Spleen (tissue), 11 donors: Measurements from ENCODE around the gene VPS26A. TPM values are rescaled to one million over a fixed set of nuclear protein-coding genes. Genes with fewer than 3 reads are reported as not detected.
A peak's percentile ranks its signal among the peaks of the same experiment; 100 is the strongest.
"Not testable (repeated sequence)": the region's sequence is repeated elsewhere in the genome, so short reads cannot be mapped to it uniquely, and the experiment has no call there.

ENCODE experiments used
- DNase-seq: peaks from one replicate; pipeline ENCODE4 v3.0.0-alpha.2; 2020
- H3K27ac ChIP-seq, 8 donors: fragments of 200-600 bp; sonication (generic) in 7 of 8; 1 replicate in 4 of 8; 2 replicates in 4 of 8; pipeline versions ENCODE4 v1.5.0 to v1.8.0; 2016 to 2021; ENCODE audit warnings: inconsistent platforms in 4 of 8, mild to moderate bottlenecking in 4 of 8, moderate library complexity in 1 of 8
- H3K27me3 ChIP-seq, 7 donors: fragments of 200-600 bp; sonication (generic) in 6 of 7; replicated peaks in 1 of 7; 1 replicate in 4 of 7; 2 replicates in 3 of 7; pipeline versions ENCODE4 v1.5.0 to v1.8.0; 2016 to 2021; ENCODE audit warnings: inconsistent platforms in 3 of 7, mild to moderate bottlenecking in 1 of 7
- H3K36me3 ChIP-seq, 6 donors: fragments of 200-600 bp; sonication (generic) in 5 of 6; 1 replicate in 4 of 6; 2 replicates in 2 of 6; pipeline versions ENCODE4 v1.5.0 to v1.8.0; 2016 to 2021; ENCODE audit warnings: inconsistent platforms in 2 of 6
- H3K4me1 ChIP-seq, 6 donors: fragments of 200-600 bp; sonication (generic) in 5 of 6; 1 replicate in 3 of 6; 2 replicates in 3 of 6; pipeline versions ENCODE4 v1.5.0 to v1.8.0; 2016 to 2021; ENCODE audit warnings: inconsistent platforms in 3 of 6
- H3K4me3 ChIP-seq, 8 donors: fragments of 200-600 bp; sonication (generic) in 7 of 8; 1 replicate in 4 of 8; 2 replicates in 4 of 8; pipeline versions ENCODE4 v1.5.0 to v1.8.0; 2016 to 2021; ENCODE audit warnings: inconsistent platforms in 4 of 8, mild to moderate bottlenecking in 4 of 8, moderate library complexity in 2 of 8
- H3K9me3 ChIP-seq, 8 donors: fragments of 200-600 bp; sonication (generic) in 7 of 8; 1 replicate in 4 of 8; 2 replicates in 4 of 8; pipeline versions ENCODE4 v1.5.0 to v1.8.0; 2016 to 2021; ENCODE audit warnings: inconsistent platforms in 4 of 8
- POLR2A ChIP-seq, 3 donors: fragments of 450-650 bp; IDR thresholded peaks; one replicate each; pipeline ENCODE4 v1.5.1; 2017; ENCODE audit warnings: antibody characterized with exemption in 3 of 3, mild to moderate bottlenecking in 1 of 3
- POLR2AphosphoS5 ChIP-seq, 3 donors: sonication (generic); formaldehyde crosslinking; IDR thresholded peaks; one replicate each; pipeline ENCODE4 v1.5.1; 2017; ENCODE audit warnings: antibody characterized with exemption in 3 of 3
- WGBS, 5 donors: extraction: QIAGEN DNeasy Blood & Tissue Kit in 3 of 5; methylation state at CpG; one replicate each; pipeline versions ENCODE4 v1.1.5 to v1.1.7; 2013 to 2018; 5-methylcytosine and 5-hydroxymethylcytosine counted together
- intact Hi-C: fragments of 100-400 bp; cut with DNase I; formaldehyde crosslinking; loops from one replicate; pipeline ENCODE4 v1.15.0; 2023; ENCODE audit warnings: low total_unique reads
- polyA plus RNA-seq, 3 donors: library from polyadenylated mRNA; stranded (reverse); fragments of 200-250 nt; gene quantifications; one replicate each; pipeline ENCODE4 v1.2.1, GENCODE V29; 2013
- total RNA-seq, 7 donors: library from RNA; depleted of rRNA in 3 of 7; stranded (reverse); fragments of >200 nt in 3 of 7; fragmentation: NEBNext Ultra II Directional in 4 of 7; extraction: Animal tissue kit (Norgen Biotek cat#: 25700) in 4 of 7; gene quantifications; one replicate each; pipeline versions ENCODE4 v1.1.0 to v1.2.1, GENCODE V29; 2016 to 2021
- TF ChIP-seq, protein P1 (sequence below), 11 experiments: fragments of 200-600 bp in 7 of 11; fragments of 450-650 bp in 4 of 11; sonication (generic) in 4 of 11; IDR thresholded peaks in 8 of 11; conservative IDR thresholded peaks in 3 of 11; 1 replicate in 7 of 11; 2 replicates in 4 of 11; pipeline versions ENCODE4 v1.4.0 to v1.8.0; 2016 to 2021; ENCODE audit warnings: antibody characterized with exemption in 11 of 11, inconsistent platforms in 4 of 11, mild to moderate bottlenecking in 1 of 11
- donor health status: healthy with polysubstance abuse.
- donor health status: DM: no; HTN: no; CAD: no; lungs with moderate emphysema.
- donor health status: DM: no; HTN: no; CAD: no.
- donor health status: Bipolar disorder and iron deficiency.
- donor health status: healthy.
- donor health status: DM: no; HTN: no; CAD: no.
- donor health status: DM: yes; HTN: yes; CAD: no.

Gene VPS26A
- total and polyA plus RNA-seq, 10 donors, result 17.8 to 53.0 (median 32.4) TPM

DNA sequence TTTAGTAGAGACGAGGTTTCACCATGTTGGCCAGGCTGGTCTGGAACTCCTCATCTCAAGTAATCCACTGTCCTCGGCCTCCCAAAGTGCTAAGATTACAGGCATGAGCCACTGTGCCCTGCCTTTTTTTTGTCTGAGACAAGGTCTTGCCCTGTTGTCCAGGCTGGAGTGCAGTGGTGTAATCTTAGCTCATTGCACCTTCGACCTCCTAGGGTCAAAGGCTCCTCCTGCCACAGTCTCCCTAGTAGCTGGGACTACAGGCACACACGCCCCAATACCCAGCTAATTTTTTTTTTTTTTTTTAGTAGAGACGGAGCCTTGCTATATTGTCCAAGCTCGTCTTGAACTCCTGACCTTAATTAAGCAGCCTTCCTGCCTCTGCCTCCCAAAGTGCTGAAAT, 29.2 kb downstream of the VPS26A start:
- H3K4me3 ChIP-seq, result no peak overlapping the region
- H3K36me3 ChIP-seq, result peaks cover 0 to 33% (median 13%) of the 10 kb centered on the region in 6 donors
- no peak for DNase-seq
- intact Hi-C loops, result no loop called here
- no peaks in the 10 kb centered on the region for H3K9me3 ChIP-seq
- H3K27me3 ChIP-seq, result no peaks in the 10 kb centered on the region
- H3K4me1 ChIP-seq, result peaks cover 0 to 2% (median 0%) of the 10 kb centered on the region in 6 donors
- TF ChIP-seq POLR2A (IDR thresholded peaks at IDR 0.05), result no peak
- TF ChIP-seq, protein P1, sequence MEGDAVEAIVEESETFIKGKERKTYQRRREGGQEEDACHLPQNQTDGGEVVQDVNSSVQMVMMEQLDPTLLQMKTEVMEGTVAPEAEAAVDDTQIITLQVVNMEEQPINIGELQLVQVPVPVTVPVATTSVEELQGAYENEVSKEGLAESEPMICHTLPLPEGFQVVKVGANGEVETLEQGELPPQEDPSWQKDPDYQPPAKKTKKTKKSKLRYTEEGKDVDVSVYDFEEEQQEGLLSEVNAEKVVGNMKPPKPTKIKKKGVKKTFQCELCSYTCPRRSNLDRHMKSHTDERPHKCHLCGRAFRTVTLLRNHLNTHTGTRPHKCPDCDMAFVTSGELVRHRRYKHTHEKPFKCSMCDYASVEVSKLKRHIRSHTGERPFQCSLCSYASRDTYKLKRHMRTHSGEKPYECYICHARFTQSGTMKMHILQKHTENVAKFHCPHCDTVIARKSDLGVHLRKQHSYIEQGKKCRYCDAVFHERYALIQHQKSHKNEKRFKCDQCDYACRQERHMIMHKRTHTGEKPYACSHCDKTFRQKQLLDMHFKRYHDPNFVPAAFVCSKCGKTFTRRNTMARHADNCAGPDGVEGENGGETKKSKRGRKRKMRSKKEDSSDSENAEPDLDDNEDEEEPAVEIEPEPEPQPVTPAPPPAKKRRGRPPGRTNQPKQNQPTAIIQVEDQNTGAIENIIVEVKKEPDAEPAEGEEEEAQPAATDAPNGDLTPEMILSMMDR (IDR thresholded peaks at IDR 0.05 in 8 of 11, conservative IDR thresholded peaks at IDR 0.05 in 3 of 11), result no peak
- TF ChIP-seq POLR2AphosphoS5 (IDR thresholded peaks at IDR 0.05), result no peak
- no peak overlapping the region for H3K27ac ChIP-seq
- 89 to 96% (median 93%) methylated on average over 6 of the region's 6 CpGs for WGBS, 5 donors

DNA sequence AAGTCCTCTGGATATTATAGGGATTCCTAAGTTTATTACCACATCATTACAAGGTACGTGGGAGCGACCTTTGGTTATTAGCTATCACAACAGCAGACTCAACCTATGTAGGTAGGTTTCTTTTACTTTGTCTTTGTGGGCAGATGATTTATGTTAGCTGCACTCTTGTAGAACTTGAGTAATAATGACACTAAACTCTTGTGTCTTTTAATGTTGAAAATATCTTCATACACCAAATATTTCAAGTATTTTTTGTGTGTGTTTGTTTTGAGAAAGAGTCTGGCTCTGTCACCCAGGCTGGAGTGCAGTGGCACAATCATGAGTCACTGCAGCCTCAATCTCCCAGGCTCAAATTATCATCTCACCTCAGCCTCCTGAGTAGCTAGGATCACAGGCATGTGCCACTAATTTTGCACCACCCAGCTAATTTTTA, 36.8 kb downstream of the VPS26A start:
- 95 to 98% (median 97%) methylated on average over 2 of the region's 2 CpGs for WGBS, 5 donors

DNA sequence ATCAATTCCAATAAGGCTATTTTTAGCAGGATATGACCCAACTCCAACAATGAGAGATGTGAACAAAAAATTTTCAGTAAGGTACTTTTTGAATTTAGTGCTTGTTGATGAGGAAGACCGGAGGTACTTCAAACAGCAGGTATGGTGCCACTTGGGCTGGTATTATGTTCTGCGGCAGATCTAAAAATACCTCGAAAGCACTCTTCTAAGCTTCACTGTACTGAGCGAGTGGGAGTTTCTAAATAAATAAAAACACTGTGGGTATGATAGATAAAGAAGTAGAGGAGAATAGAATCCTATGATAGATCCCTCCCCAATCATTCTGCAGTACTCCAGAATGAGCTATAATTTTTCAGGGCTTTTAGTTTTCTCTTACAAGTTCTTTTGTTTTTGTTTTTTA, 44.5 kb downstream of the VPS26A start:
- intact Hi-C loops, result no loop called here
- DNase-seq, result no peak
- H3K9me3 ChIP-seq, result no peaks in the 10 kb centered on the region
- no peaks in the 10 kb centered on the region for H3K27me3 ChIP-seq
- 92 to 98% (median 97%) methylated on average over 4 of the region's 4 CpGs for WGBS, 5 donors
- TF ChIP-seq POLR2A (IDR thresholded peaks at IDR 0.05), result no peak
- TF ChIP-seq, protein P1 (IDR thresholded peaks at IDR 0.05 in 8 of 11, conservative IDR thresholded peaks at IDR 0.05 in 3 of 11), result no peak
- TF ChIP-seq POLR2AphosphoS5 (IDR thresholded peaks at IDR 0.05), result no peak
- H3K4me3 ChIP-seq, result no peak overlapping the region
- H3K27ac ChIP-seq, result no peak overlapping the region
- peaks cover 0 to 98% (median 75%) of the 10 kb centered on the region in 6 donors for H3K36me3 ChIP-seq
- H3K4me1 ChIP-seq, result peaks cover 0 to 6% (median 0%) of the 10 kb centered on the region in 6 donors

More for the DNA sequence above, 36.8 kb downstream of the VPS26A start:
- intact Hi-C loops, result no loop called here
- Histone ChIP-seq H3K4me1 (no peaks in the 10 kb centered on the region), H3K27me3 (no peaks in the 10 kb centered on the region), H3K36me3 (peaks cover 0 to 99% (median 63%) of the 10 kb centered on the region in 6 donors), H3K27ac (no peak overlapping the region), H3K4me3 (no peak overlapping the region), H3K9me3 (no peaks in the 10 kb centered on the region)
- TF ChIP-seq, protein P1 (IDR thresholded peaks at IDR 0.05 in 8 of 11, conservative IDR thresholded peaks at IDR 0.05 in 3 of 11), result no peak
- no peak for TF ChIP-seq POLR2A (IDR thresholded peaks at IDR 0.05)
- no peak for TF ChIP-seq POLR2AphosphoS5 (IDR thresholded peaks at IDR 0.05)
- DNase-seq, result no peak

DNA sequence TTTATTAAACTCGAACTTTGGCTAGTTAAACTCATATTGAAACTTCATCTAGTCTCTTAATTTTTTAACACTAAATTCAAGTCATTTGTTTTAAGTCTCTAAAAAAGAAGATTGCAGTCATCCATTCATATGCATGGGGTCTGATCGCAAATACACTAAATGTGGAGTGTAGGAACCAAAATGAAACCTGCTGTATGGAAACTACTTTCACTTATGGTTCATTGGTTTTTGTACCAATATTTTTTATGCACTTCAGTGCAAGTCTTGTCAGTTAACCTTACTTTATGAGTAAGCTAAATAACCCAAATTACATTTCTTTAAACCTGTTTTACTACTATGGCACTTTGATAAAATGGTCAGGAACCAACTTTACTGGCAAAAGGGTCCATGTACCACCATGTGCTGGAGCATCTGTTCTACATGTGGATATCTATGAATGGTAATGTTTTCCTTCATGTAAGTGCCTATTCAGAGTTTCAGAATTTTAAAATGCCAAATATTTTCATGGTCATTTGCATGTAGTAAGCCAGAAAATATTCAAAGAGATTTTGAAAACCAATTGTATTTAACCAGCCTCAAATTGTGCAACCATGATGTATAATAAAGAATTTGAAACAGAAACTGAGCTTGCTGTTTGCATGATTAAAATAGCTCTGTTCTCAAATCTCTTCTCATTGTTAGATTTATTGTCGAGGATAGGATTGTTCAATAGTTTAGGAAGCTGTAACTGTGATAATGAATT, 48.4 kb downstream of the VPS26A start:
- Histone ChIP-seq H3K36me3 (peaks cover 0 to 65% (median 48%) of the 10 kb centered on the region in 6 donors), H3K4me3 (no peak overlapping the region), H3K9me3 (no peaks in the 10 kb centered on the region), H3K27me3 (no peaks in the 10 kb centered on the region), H3K4me1 (peaks cover 0 to 6% (median 0%) of the 10 kb centered on the region in 6 donors), H3K27ac (peak overlapping the region in 1 of 8 donors; percentile 4)
- intact Hi-C loops, result no loop called here
- TF ChIP-seq, protein P1 (IDR thresholded peaks at IDR 0.05 in 8 of 11, conservative IDR thresholded peaks at IDR 0.05 in 3 of 11), result no peak
- TF ChIP-seq POLR2A (IDR thresholded peaks at IDR 0.05), result no peak
- TF ChIP-seq POLR2AphosphoS5 (IDR thresholded peaks at IDR 0.05), result no peak
- no peak for DNase-seq
- 72 to 81% (median 79%) methylated on average over 3 of the region's 3 CpGs for WGBS, 5 donors

DNA sequence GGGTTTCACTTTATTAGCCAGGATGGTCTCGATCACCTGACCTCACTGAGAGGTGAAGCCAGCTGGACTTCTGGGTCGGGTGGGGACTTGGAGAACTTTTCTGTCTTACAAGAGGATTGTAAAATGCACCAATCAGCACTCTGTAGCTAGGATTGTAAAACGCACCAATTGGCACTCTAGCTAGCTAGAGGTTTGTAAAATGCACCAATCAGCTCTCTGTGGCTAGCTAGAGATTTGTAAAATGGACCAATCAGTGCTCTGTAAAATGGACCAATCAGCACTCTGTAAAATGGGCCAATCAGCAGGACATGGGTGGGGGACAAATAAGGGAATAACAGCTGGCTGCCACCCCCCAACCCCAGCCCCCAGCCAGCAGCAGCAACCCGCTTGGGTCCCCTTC, 51.3 kb downstream of the VPS26A start:
- DNase-seq, intact Hi-C loops, H3K9me3 ChIP-seq, H3K27me3 ChIP-seq, H3K27ac ChIP-seq, H3K4me3 ChIP-seq: not testable (repeated sequence)
- peaks cover 4 to 16% (median 9%) of the 10 kb centered on the region in 6 donors for H3K4me1 ChIP-seq
- H3K36me3 ChIP-seq, result peaks cover 0 to 36% (median 19%) of the 10 kb centered on the region in 6 donors
- WGBS, 5 donors, result 66 to 94% (median 91%) methylated on average over 4 of the region's 4 CpGs
